H4 (cell line): Measurements from ENCODE around the gene SMIM32. TPM values are rescaled to one million over a fixed set of nuclear protein-coding genes. Genes with fewer than 3 reads are reported as not detected.

ENCODE experiments used
- DNase-seq: peaks from one replicate; pipeline ENCODE4 v3.0.0-alpha.2; 2015; ENCODE audit warnings: low spot score
- total RNA-seq: library from RNA; depleted of rRNA; stranded (reverse); fragments of >200 nt; shearing (Covaris generic); gene quantifications from 2 replicates; pipeline ENCODE4 v1.2.3, GENCODE V29; 2014

SMIM32 gene
- total RNA-seq, 1 experiment from 2014 or later: not detected

GRCh38 chr5:136207631-136208030 lies 14.7 kb upstream of the SMIM32 start:
- DNase-seq: no peak

- no peak for DNase-seq
Measured at GRCh38 chr5:136206361-136206760, 13.4 kb upstream of the SMIM32 start.

GRCh38 chr5:136205941-136206340 lies 13.0 kb upstream of the SMIM32 start:
- DNase-seq: no peak

- no peak for DNase-seq
Measured at GRCh38 chr5:136205061-136205702, 12.2 kb upstream of the SMIM32 start.

GRCh38 chr5:136203303-136203922 lies 10.5 kb upstream of the SMIM32 start:
- DNase-seq: no peak

- no peak for DNase-seq
Measured at GRCh38 chr5:136202469-136203205, 9.7 kb upstream of the SMIM32 start.

GRCh38 chr5:136201870-136202269 lies 8.9 kb upstream of the SMIM32 start:
- no peak for DNase-seq

GRCh38 chr5:136200761-136201160 lies 7.8 kb upstream of the SMIM32 start:
- no peak for DNase-seq

GRCh38 chr5:136200130-136200529 lies 7.2 kb upstream of the SMIM32 start:
- no peak for DNase-seq

GRCh38 chr5:136199408-136199807 lies 6.4 kb upstream of the SMIM32 start:
- DNase-seq: no peak

GRCh38 chr5:136198453-136198852 lies 5.5 kb upstream of the SMIM32 start:
- no peak for DNase-seq

GRCh38 chr5:136197462-136198142 lies 4.6 kb upstream of the SMIM32 start:
- no peak for DNase-seq

GRCh38 chr5:136195971-136196820 lies 3.2 kb upstream of the SMIM32 start:
- DNase-seq: no peak

GRCh38 chr5:136194576-136194975 lies 1.6 kb upstream of the SMIM32 start:
- no peak for DNase-seq

- DNase-seq: no peak
Measured at GRCh38 chr5:136193322-136193935, 467 bp upstream of the SMIM32 start.

GRCh38 chr5:136192015-136192525 lies 892 bp downstream of the SMIM32 start:
- no peak for DNase-seq

GRCh38 chr5:136191304-136192014 lies 1.5 kb downstream of the SMIM32 start:
- no peak for DNase-seq

- DNase-seq: no peak
Measured at GRCh38 chr5:136190904-136191303, 2.1 kb downstream of the SMIM32 start.

- DNase-seq: no peak
Measured at GRCh38 chr5:136190091-136190720, 2.8 kb downstream of the SMIM32 start.

GRCh38 chr5:136188859-136189258 lies 4.1 kb downstream of the SMIM32 start:
- no peak for DNase-seq
